Prostate gland (tissue), 2 donors: Measurements from ENCODE around the gene AP1M1.

Source experiments
- CTCF ChIP-seq, 4 experiments: fragments of 200-600 bp in 2 of 4; fragments of 450-650 bp in 2 of 4; sonication (generic) in 2 of 4; IDR thresholded peaks; 1 replicate in 3 of 4; 2 replicates in 1 of 4; pipeline ENCODE4 v1.5.1; 2016 to 2019; ENCODE audit warnings: antibody characterized with exemption in 4 of 4, mild to moderate bottlenecking in 2 of 4, moderate library complexity in 2 of 4
- POLR2A ChIP-seq: fragments of 450-650 bp; IDR thresholded peaks from one replicate; pipeline ENCODE4 v1.6.1; 2016; ENCODE audit warnings: antibody characterized with exemption, mild to moderate bottlenecking

- TF ChIP-seq CTCF (IDR thresholded peaks at IDR 0.05) (no peak), POLR2A (no peak)
These were observed 12.5 kb downstream of the AP1M1 start for GRCh38 chr19:16210168-16210567.
